ENCODE results near the gene IWS1. TPM values are rescaled to one million over a fixed set of nuclear protein-coding genes. Genes with fewer than 3 reads are reported as not detected.
A peak's percentile ranks its signal among the peaks of the same experiment; 100 is the strongest.

IWS1 gene
- total RNA-seq, 1 donor: 36.6 TPM

DNA sequence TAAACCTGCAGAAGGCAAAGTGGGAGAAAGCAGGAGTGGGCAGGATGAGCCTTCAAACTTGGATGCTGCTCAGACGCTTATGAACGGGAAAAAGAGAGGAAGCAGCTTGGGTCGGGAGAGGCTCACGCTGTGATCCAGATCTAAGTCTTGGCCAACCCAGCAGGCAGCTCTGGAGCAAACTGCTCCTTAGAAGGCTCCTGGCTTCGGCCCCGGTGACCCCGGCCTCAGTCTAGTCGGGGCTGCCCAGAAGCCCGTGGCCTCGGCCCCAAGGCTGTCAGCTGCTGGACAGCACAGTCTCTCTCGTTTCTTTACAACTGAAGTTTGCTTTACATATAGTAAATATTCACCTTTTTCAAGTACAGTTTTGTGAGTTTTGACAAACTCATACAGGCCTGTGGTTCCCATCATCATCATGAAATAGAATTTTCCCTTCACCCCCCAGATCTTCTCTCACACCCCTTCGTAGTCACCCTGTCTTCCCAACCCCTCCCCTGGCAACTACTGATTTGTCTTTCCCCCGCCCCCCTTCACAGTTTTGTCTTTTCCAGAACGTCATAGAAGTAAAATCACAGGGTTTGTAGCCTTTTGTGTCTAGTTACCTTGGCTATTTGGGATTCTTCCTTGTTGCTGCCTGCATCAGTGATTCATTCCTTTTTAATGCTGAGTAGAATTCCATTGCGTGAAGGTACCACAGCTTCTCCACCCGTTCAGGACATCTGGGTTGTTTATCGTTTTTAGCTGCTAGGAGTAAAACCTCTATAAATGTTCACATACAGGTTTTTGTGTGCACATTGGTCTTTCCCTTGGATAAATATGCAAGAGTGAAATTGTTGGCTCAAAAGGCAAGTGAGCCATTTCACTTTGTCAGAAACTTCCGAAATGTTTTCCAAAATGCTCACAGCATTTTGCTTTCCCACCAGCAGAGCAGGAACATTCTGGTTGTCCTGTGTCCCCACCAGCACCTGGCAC lies 44.3 kb upstream of the IWS1 start:
- H3K4me2 ChIP-seq (ENCODE audit: insufficient read depth, low read length): no peak overlapping the region
- TF ChIP-seq, protein P1, sequence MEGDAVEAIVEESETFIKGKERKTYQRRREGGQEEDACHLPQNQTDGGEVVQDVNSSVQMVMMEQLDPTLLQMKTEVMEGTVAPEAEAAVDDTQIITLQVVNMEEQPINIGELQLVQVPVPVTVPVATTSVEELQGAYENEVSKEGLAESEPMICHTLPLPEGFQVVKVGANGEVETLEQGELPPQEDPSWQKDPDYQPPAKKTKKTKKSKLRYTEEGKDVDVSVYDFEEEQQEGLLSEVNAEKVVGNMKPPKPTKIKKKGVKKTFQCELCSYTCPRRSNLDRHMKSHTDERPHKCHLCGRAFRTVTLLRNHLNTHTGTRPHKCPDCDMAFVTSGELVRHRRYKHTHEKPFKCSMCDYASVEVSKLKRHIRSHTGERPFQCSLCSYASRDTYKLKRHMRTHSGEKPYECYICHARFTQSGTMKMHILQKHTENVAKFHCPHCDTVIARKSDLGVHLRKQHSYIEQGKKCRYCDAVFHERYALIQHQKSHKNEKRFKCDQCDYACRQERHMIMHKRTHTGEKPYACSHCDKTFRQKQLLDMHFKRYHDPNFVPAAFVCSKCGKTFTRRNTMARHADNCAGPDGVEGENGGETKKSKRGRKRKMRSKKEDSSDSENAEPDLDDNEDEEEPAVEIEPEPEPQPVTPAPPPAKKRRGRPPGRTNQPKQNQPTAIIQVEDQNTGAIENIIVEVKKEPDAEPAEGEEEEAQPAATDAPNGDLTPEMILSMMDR (IDR thresholded peaks at IDR 0.05; ENCODE audit: extremely low read depth, low read depth, low read length): no peak
- no peaks in the 10 kb centered on the region for H3K79me2 ChIP-seq (ENCODE audit: insufficient read depth, low read length)
- H3K27ac ChIP-seq (ENCODE audit: low read depth, low read length): no peak overlapping the region
- H3K27me3 ChIP-seq (ENCODE audit: insufficient read depth, low read length): no peaks in the 10 kb centered on the region
- peaks cover 29% of the 10 kb centered on the region for H3K4me1 ChIP-seq (ENCODE audit: insufficient read depth, low read length)
- H3K36me3 ChIP-seq (ENCODE audit: insufficient read depth, low read length): no peaks in the 10 kb centered on the region
- no peaks in the 10 kb centered on the region for H4K20me1 ChIP-seq (ENCODE audit: insufficient read depth, low read length)
- no peak overlapping the region for H2AFZ ChIP-seq (ENCODE audit: low read length)
- no peaks in the 10 kb centered on the region for H3K9me3 ChIP-seq (ENCODE audit: low read depth, low read length)
- H3K4me3 ChIP-seq (ENCODE audit: insufficient read depth, low read length): no peak overlapping the region
- peak; percentile 77 for DNase-seq (ENCODE audit: insufficient read length, low spot score, missing footprints)

DNA sequence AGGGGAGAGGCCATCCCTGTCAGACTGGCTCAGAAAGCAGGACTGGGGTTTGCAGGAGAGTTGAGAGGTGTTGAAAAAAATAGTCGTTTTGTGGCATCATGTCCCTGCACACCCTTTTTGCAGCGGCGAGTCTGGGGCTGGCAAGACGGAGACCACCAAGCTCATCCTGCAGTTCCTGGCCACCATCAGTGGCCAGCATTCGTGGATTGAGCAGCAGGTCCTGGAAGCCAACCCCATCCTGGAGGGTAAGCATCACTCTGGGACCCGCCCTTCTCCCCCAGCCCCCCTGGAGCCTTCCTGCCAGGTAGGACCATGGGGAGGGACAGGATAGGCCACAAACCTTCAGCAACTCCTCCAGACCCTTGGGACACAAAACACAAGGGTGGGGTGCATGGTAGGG lies 43.4 kb upstream of the IWS1 start:
- Histone ChIP-seq H4K20me1 (ENCODE audit: insufficient read depth, low read length) (no peaks in the 10 kb centered on the region), H3K4me2 (ENCODE audit: insufficient read depth, low read length) (peak overlapping the region; percentile 39), H3K36me3 (ENCODE audit: insufficient read depth, low read length) (no peaks in the 10 kb centered on the region), H3K79me2 (ENCODE audit: insufficient read depth, low read length) (no peaks in the 10 kb centered on the region), H3K27me3 (ENCODE audit: insufficient read depth, low read length) (no peaks in the 10 kb centered on the region), H2AFZ (ENCODE audit: low read length) (no peak overlapping the region), H3K9me3 (ENCODE audit: low read depth, low read length) (no peaks in the 10 kb centered on the region), H3K4me1 (ENCODE audit: insufficient read depth, low read length) (peaks cover 28% of the 10 kb centered on the region), H3K4me3 (ENCODE audit: insufficient read depth, low read length) (no peak overlapping the region), H3K27ac (ENCODE audit: low read depth, low read length) (peak overlapping the region; percentile 75)
- DNase-seq (ENCODE audit: insufficient read length, low spot score, missing footprints): no peak
- TF ChIP-seq, protein P1 (IDR thresholded peaks at IDR 0.05; ENCODE audit: extremely low read depth, low read depth, low read length): no peak

DNA sequence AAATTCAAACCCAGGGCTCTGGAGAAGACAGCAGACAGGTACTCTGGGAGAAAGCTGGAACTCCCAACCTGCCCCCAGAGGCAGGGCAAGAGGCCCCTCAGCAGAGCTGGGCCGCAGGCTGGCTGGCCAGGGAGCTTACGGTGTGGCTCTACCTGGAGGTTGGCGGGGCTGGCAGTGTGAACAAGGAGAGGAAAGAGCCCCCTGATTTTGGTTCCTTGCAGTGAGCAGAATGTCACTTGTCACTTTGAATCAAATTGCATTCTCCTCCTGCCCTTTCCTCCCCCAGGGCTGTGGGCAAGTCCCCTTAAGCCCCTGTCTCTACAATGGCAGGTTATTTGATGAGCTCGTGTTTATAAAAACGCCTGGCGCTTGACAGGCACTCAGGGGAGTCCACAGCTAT lies 41.8 kb upstream of the IWS1 start:
- Histone ChIP-seq H3K27ac (ENCODE audit: low read depth, low read length) (peak overlapping the region; percentile 75), H3K9me3 (ENCODE audit: low read depth, low read length) (no peaks in the 10 kb centered on the region)

More for the DNA sequence above, 41.8 kb upstream of the IWS1 start:
- Histone ChIP-seq H3K4me1 (ENCODE audit: insufficient read depth, low read length) (peaks cover 28% of the 10 kb centered on the region), H3K4me3 (ENCODE audit: insufficient read depth, low read length) (no peak overlapping the region), H2AFZ (ENCODE audit: low read length) (no peak overlapping the region), H3K27me3 (ENCODE audit: insufficient read depth, low read length) (no peaks in the 10 kb centered on the region), H4K20me1 (ENCODE audit: insufficient read depth, low read length) (no peaks in the 10 kb centered on the region), H3K79me2 (ENCODE audit: insufficient read depth, low read length) (no peaks in the 10 kb centered on the region), H3K36me3 (ENCODE audit: insufficient read depth, low read length) (no peaks in the 10 kb centered on the region), H3K4me2 (ENCODE audit: insufficient read depth, low read length) (no peak overlapping the region)
- TF ChIP-seq, protein P1 (IDR thresholded peaks at IDR 0.05; ENCODE audit: extremely low read depth, low read depth, low read length): no peak
- peak; percentile 37 for DNase-seq (ENCODE audit: insufficient read length, low spot score, missing footprints)
